ENCODE results near the gene TRAPPC6A.

Gene TRAPPC6A

GRCh38 chr19:45179072-45179891 is 1.2 kb upstream of the TRAPPC6A start:
- Histone ChIP-seq H3K36me3 (ENCODE audit: control insufficient read depth in 4 of 4, insufficient read depth in 4 of 4, low read length in 3 of 4) (peaks cover 0 to 8% (median 4%) of the 10 kb centered on the region in 4 experiments), H3K4me3 (ENCODE audit: control insufficient read depth in 1 of 7, extremely low read depth in 1 of 7, insufficient read depth in 4 of 7, low read depth in 2 of 7, low read length in 6 of 7) (peak overlapping the region; percentile 79 to 98 (median 96)), H3K9me3 (ENCODE audit: control extremely low read depth in 1 of 5, control insufficient read depth in 4 of 5, insufficient read depth in 2 of 5, low read depth in 1 of 5, low read length in 4 of 5) (no peaks in the 10 kb centered on the region), H3K27ac (ENCODE audit: insufficient read depth in 1 of 2, low read depth in 1 of 2, low read length in 2 of 2, poor library complexity in 1 of 2, severe bottlenecking in 2 of 2) (peak overlapping the region; percentile 54 to 87), H3K27me3 (replicated peaks in 2 of 5; ENCODE audit: control insufficient read depth in 4 of 5, insufficient read depth in 5 of 5, low read length in 4 of 5) (no peaks in the 10 kb centered on the region), H3K4me1 (ENCODE audit: control extremely low read depth in 1 of 4, control insufficient read depth in 4 of 4, insufficient read depth in 4 of 4, low read length in 3 of 4) (peaks cover 0 to 37% (median 25%) of the 10 kb centered on the region in 4 experiments)
- POLR2A ChIA-PET = interaction anchor here (0.9 kb wide), 1 partner anchor 27 kb away, joined by 3 read pairs; no protein-coding TSS in a partner anchor
- DNase-seq = peak in 2 of 3 donors; percentile 57 to 61
- CTCF ChIA-PET = interaction anchor here (0.6 to 2.0 kb wide), 7 partner anchors 9 to 238 kb away, joined by 3 to 9 read pairs (median 3); no protein-coding TSS in a partner anchor
- WGBS (ENCODE audit: insufficient coverage) = 7% methylated on average over 76 of the region's 97 CpGs

- Histone ChIP-seq H3K4me3 (ENCODE audit: control insufficient read depth in 1 of 7, extremely low read depth in 1 of 7, insufficient read depth in 4 of 7, low read depth in 2 of 7, low read length in 6 of 7) (peak within 1 kb of the TSS; percentile 79 to 98 (median 96)), H3K27ac (ENCODE audit: insufficient read depth in 1 of 2, low read depth in 1 of 2, low read length in 2 of 2, poor library complexity in 1 of 2, severe bottlenecking in 2 of 2) (peak within 1 kb of the TSS; percentile 78 to 92), H3K4me1 (ENCODE audit: control extremely low read depth in 1 of 4, control insufficient read depth in 4 of 4, insufficient read depth in 4 of 4, low read length in 3 of 4) (peaks cover 0 to 43% (median 32%) of the 10 kb centered on the region in 4 experiments), H3K9me3 (ENCODE audit: control extremely low read depth in 1 of 5, control insufficient read depth in 4 of 5, insufficient read depth in 2 of 5, low read depth in 1 of 5, low read length in 4 of 5) (no peaks in the 10 kb centered on the region), H3K36me3 (ENCODE audit: control insufficient read depth in 4 of 4, insufficient read depth in 4 of 4, low read length in 3 of 4) (peaks cover 0 to 8% (median 4%) of the 10 kb centered on the region in 4 experiments), H3K27me3 (replicated peaks in 2 of 5; ENCODE audit: control insufficient read depth in 4 of 5, insufficient read depth in 5 of 5, low read length in 4 of 5) (no peaks in the 10 kb centered on the region)
- CTCF ChIA-PET = interaction anchor here (0.9 to 2.0 kb wide), 10 partner anchors 10 to 91 kb away, joined by 3 to 9 read pairs (median 4); partner anchors contain the start of gene NKPD1
- POLR2A ChIA-PET = interaction anchor here (0.9 to 1.4 kb wide), 5 partner anchors 9 to 87 kb away, joined by 3 to 9 read pairs (median 4); no protein-coding TSS in a partner anchor
- DNase-seq = peak; percentile 100
- 0% methylated on average over 49 of the region's 51 CpGs for WGBS (ENCODE audit: insufficient coverage)
Measured at GRCh38 chr19:45178262-45179071, 430 bp upstream of the TRAPPC6A start, which contains the start of gene BLOC1S3. Gene BLOC1S3, plus strand, starts transcription at chr19:45178784. Its CDS starts 513 bp downstream, at chr19:45179297.

GRCh38 chr19:45175515-45176345 is 2.3 kb downstream of the TRAPPC6A start:
- Histone ChIP-seq H3K27ac (ENCODE audit: insufficient read depth in 1 of 2, low read depth in 1 of 2, low read length in 2 of 2, poor library complexity in 1 of 2, severe bottlenecking in 2 of 2) (no peak overlapping the region), H3K4me1 (ENCODE audit: control extremely low read depth in 1 of 4, control insufficient read depth in 4 of 4, insufficient read depth in 4 of 4, low read length in 3 of 4) (peaks cover 3 to 62% (median 56%) of the 10 kb centered on the region in 4 experiments), H3K9me3 (ENCODE audit: control extremely low read depth in 1 of 5, control insufficient read depth in 4 of 5, insufficient read depth in 2 of 5, low read depth in 1 of 5, low read length in 4 of 5) (no peaks in the 10 kb centered on the region), H3K36me3 (ENCODE audit: control insufficient read depth in 4 of 4, insufficient read depth in 4 of 4, low read length in 3 of 4) (peaks cover 0 to 3% (median 0%) of the 10 kb centered on the region in 4 experiments), H3K27me3 (replicated peaks in 2 of 5; ENCODE audit: control insufficient read depth in 4 of 5, insufficient read depth in 5 of 5, low read length in 4 of 5) (no peaks in the 10 kb centered on the region), H3K4me3 (ENCODE audit: control insufficient read depth in 1 of 7, extremely low read depth in 1 of 7, insufficient read depth in 4 of 7, low read depth in 2 of 7, low read length in 6 of 7) (no peak overlapping the region)
- 97% methylated on average over 3 of the region's 10 CpGs for WGBS (ENCODE audit: insufficient coverage)
- POLR2A ChIA-PET = interaction anchor here (0.8 kb wide), 1 partner anchor 14 kb away, joined by 3 read pairs; no protein-coding TSS in a partner anchor
- DNase-seq = no peak
- CTCF ChIA-PET = interaction anchor here (0.6 to 1.2 kb wide), 2 partner anchors 24 to 105 kb away, joined by 3 to 4 read pairs; no protein-coding TSS in a partner anchor

DNA sequence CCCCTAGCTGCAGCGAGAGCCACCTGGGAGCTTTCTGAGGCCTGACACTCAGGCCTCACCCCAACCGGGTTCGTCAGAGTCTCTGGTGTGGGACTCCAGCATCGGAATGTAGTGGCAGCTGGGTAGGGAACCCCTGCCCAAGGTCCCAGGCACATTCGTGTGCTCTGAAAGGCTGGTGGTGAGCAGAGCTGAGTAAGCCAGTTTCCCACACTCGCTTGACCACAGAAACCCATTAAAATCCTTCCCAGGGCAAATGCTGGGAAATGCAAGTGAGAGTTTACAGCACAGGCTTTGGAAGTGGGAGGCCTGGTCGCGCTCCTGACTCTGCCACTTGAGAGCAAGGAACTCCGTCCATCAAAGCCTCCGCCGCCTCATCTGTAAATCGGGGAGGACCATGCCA is 4.2 kb downstream of the TRAPPC6A start:
- CTCF ChIA-PET = interaction anchor here (1.2 to 2.3 kb wide), 2 partner anchors 10 to 15 kb away, joined by 3 to 9 read pairs; no protein-coding TSS in a partner anchor
- Histone ChIP-seq H3K36me3 (ENCODE audit: control insufficient read depth in 4 of 4, insufficient read depth in 4 of 4, low read length in 3 of 4) (peaks cover 0 to 5% (median 1%) of the 10 kb centered on the region in 4 experiments), H3K9me3 (ENCODE audit: control extremely low read depth in 1 of 5, control insufficient read depth in 4 of 5, insufficient read depth in 2 of 5, low read depth in 1 of 5, low read length in 4 of 5) (no peaks in the 10 kb centered on the region), H3K27ac (ENCODE audit: insufficient read depth in 1 of 2, low read depth in 1 of 2, low read length in 2 of 2, poor library complexity in 1 of 2, severe bottlenecking in 2 of 2) (peak overlapping the region in 1 of 2 experiments; percentile 52), H3K4me1 (ENCODE audit: control extremely low read depth in 1 of 4, control insufficient read depth in 4 of 4, insufficient read depth in 4 of 4, low read length in 3 of 4) (peaks cover 3 to 68% (median 57%) of the 10 kb centered on the region in 4 experiments), H3K27me3 (replicated peaks in 2 of 5; ENCODE audit: control insufficient read depth in 4 of 5, insufficient read depth in 5 of 5, low read length in 4 of 5) (no peaks in the 10 kb centered on the region), H3K4me3 (ENCODE audit: control insufficient read depth in 1 of 7, extremely low read depth in 1 of 7, insufficient read depth in 4 of 7, low read depth in 2 of 7, low read length in 6 of 7) (peak overlapping the region in 4 of 7 experiments; percentile 1 to 51 (median 30))
- peak in 1 of 3 donors; percentile 50 for DNase-seq
- 46% methylated on average over 11 of the region's 12 CpGs for WGBS (ENCODE audit: insufficient coverage)
- POLR2A ChIA-PET = no interaction called here

DNA sequence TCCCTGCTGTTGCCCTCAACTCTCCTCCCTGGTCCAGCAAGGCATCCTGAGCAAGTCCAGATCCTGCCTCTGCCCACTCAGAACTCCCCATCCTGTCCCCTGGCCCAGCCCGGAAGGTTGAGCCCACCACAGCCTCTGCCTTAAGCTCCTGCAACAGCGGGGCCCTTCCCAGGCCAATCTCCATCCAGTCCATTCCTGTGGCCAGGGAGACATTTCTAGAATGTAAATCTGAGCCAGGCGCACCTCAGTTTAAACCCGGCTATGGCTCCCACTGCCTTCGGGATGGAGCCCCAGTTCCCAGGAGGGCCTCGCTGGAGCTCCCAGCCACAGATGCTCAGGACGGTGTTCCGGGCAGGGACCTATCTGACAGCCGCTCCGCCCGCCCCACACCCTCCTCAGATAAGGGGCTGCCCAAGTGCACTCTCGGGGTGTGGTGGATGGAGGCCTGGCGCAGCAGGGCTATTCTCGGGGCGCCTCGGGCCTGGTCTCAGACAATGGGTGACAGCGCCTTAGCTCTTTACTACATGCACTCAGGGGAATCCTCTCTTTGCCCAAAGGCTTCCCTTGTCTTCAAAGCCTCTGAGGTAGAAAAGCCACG is 5.3 kb downstream of the TRAPPC6A start:
- no peaks in the 10 kb centered on the region for H3K9me3 ChIP-seq (ENCODE audit: control extremely low read depth in 1 of 5, control insufficient read depth in 4 of 5, insufficient read depth in 2 of 5, low read depth in 1 of 5, low read length in 4 of 5)
- H3K27ac ChIP-seq (ENCODE audit: insufficient read depth in 1 of 2, low read depth in 1 of 2, low read length in 2 of 2, poor library complexity in 1 of 2, severe bottlenecking in 2 of 2) = no peak overlapping the region
- DNase-seq = no peak
- peak overlapping the region in 1 of 7 experiments; percentile 24 for H3K4me3 ChIP-seq (ENCODE audit: control insufficient read depth in 1 of 7, extremely low read depth in 1 of 7, insufficient read depth in 4 of 7, low read depth in 2 of 7, low read length in 6 of 7)
- ChIA-PET CTCF (interaction anchor here (1.2 to 2.3 kb wide), 3 partner anchors 11 to 20 kb away, joined by 3 to 9 read pairs (median 3); no protein-coding TSS in a partner anchor), POLR2A (no interaction called here)
- H3K4me1 ChIP-seq (ENCODE audit: control extremely low read depth in 1 of 4, control insufficient read depth in 4 of 4, insufficient read depth in 4 of 4, low read length in 3 of 4) = peaks cover 3 to 70% (median 58%) of the 10 kb centered on the region in 4 experiments
- peaks cover 0 to 9% (median 2%) of the 10 kb centered on the region in 4 experiments for H3K36me3 ChIP-seq (ENCODE audit: control insufficient read depth in 4 of 4, insufficient read depth in 4 of 4, low read length in 3 of 4)
- WGBS (ENCODE audit: insufficient coverage) = 92% methylated on average over 11 of the region's 18 CpGs
- no peaks in the 10 kb centered on the region for H3K27me3 ChIP-seq (replicated peaks in 2 of 5; ENCODE audit: control insufficient read depth in 4 of 5, insufficient read depth in 5 of 5, low read length in 4 of 5)

- Histone ChIP-seq H3K36me3 (ENCODE audit: control insufficient read depth in 4 of 4, insufficient read depth in 4 of 4, low read length in 3 of 4) (peaks cover 0 to 9% (median 2%) of the 10 kb centered on the region in 4 experiments), H3K9me3 (ENCODE audit: control extremely low read depth in 1 of 5, control insufficient read depth in 4 of 5, insufficient read depth in 2 of 5, low read depth in 1 of 5, low read length in 4 of 5) (no peaks in the 10 kb centered on the region), H3K4me3 (ENCODE audit: control insufficient read depth in 1 of 7, extremely low read depth in 1 of 7, insufficient read depth in 4 of 7, low read depth in 2 of 7, low read length in 6 of 7) (peak overlapping the region in 2 of 7 experiments; percentile 4 to 24), H3K27me3 (replicated peaks in 2 of 5; ENCODE audit: control insufficient read depth in 4 of 5, insufficient read depth in 5 of 5, low read length in 4 of 5) (no peaks in the 10 kb centered on the region), H3K4me1 (ENCODE audit: control extremely low read depth in 1 of 4, control insufficient read depth in 4 of 4, insufficient read depth in 4 of 4, low read length in 3 of 4) (peaks cover 3 to 65% (median 52%) of the 10 kb centered on the region in 4 experiments), H3K27ac (ENCODE audit: insufficient read depth in 1 of 2, low read depth in 1 of 2, low read length in 2 of 2, poor library complexity in 1 of 2, severe bottlenecking in 2 of 2) (no peak overlapping the region)
- DNase-seq = no peak
- ChIA-PET CTCF (interaction anchor here (0.9 to 2.3 kb wide), 4 partner anchors 10 to 22 kb away, joined by 3 to 9 read pairs (median 4); no protein-coding TSS in a partner anchor), POLR2A (no interaction called here)
- 44% methylated on average over 3 of the region's 4 CpGs for WGBS (ENCODE audit: insufficient coverage)
Measured at GRCh38 chr19:45172173-45172572, 5.9 kb downstream of the TRAPPC6A start.

All from common myeloid progenitor, CD34-positive (primary cell).